Fibroblast of lung (primary cell): ENCODE measurements around the gene FHIT.

ENCODE experiments used
- CTCF ChIP-seq, 2 donors: IDR thresholded peaks in 1 of 2; conservative IDR thresholded peaks in 1 of 2; 1 replicate in 1 of 2; 2 replicates in 1 of 2; pipeline ENCODE4 v1.5.1; 2011 to 2012; ENCODE audit warnings: low read length in 2 of 2, control low read depth in 1 of 2, inconsistent platforms in 1 of 2, low read depth in 1 of 2, mild to moderate bottlenecking in 1 of 2
- EZH2 ChIP-seq: IDR thresholded peaks from 2 replicates; pipeline ENCODE4 v1.5.1; 2012; ENCODE audit warnings: low read length, control low read depth, mild to moderate bottlenecking; ENCODE audit errors: missing control alignments

- TF ChIP-seq EZH2 (no peak), CTCF (conservative IDR thresholded peaks at IDR 0.05 in 1 of 2, IDR thresholded peaks at IDR 0.05 in 1 of 2; ENCODE audit: low read depth in 1 of 2, low read length in 2 of 2) (no peak)
These were observed 913.8 kb downstream of the FHIT start for GRCh38 chr3:60337421-60337820.
